Measurements from ENCODE around the gene BRD3OS. TPM values are rescaled to one million over a fixed set of nuclear protein-coding genes. Genes with fewer than 3 reads are reported as not detected.

The BRD3OS gene
- total and polyA plus RNA-seq, 2 experiments from 2014 or later: 9.2 to 16.0 TPM

DNA sequence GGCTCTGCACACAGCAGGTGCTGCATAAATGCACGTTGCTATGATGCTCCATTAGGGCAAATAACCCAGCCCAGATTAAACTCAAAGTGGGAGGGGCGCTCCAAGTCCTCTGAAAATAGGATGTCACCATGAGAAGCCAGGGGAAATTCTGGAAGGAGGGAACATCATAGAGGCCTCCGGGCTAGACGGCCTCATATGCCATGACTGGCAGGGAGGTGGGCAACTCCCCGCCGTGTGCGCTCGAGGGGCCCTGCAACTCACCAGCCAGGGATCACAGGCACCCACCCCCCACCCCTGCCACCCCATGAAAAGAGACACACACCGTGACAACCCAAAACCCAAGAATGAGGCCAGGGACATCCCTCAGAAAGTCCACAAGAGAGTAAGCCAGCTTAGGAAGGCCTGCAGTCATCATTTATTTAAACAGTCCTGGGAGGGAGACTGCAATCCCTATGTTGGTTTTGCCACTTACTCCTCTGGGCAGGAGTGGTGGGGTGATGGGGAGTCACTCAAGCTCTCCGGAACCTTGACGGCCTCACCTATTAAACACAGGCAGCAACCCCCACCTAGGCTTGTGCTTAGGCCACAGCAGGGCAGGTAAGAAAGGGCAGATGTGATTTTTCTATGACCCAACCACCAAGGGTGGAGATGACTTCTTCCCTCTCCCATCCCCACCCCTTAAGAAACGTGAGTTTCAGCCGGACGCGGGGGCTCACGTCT lies 37.2 kb upstream of the BRD3OS start:
- H3K27ac Mint-ChIP-seq: no peak overlapping the region
- H3K4me2 ChIP-seq: no peak overlapping the region

More for the DNA sequence above, 37.2 kb upstream of the BRD3OS start:
- no peaks in the 10 kb centered on the region for H3K9me3 Mint-ChIP-seq
- Histone ChIP-seq H3K27me3 (ENCODE audit: insufficient read depth) (no peaks in the 10 kb centered on the region), H3K36me3 (ENCODE audit: insufficient read depth) (no peaks in the 10 kb centered on the region), H3F3A (replicated peaks; ENCODE audit: low read depth) (0 out of 2 replicates have a peak, but pooled peaks cover 4% of the 10 kb centered on the region), H2AFZ (no peak overlapping the region), H4K20me1 (replicated peaks; ENCODE audit: insufficient read depth) (peaks cover 3% of the 10 kb centered on the region; the same call in 1 of the 2 replicates), H3K9me2 (ENCODE audit: insufficient read depth) (no peaks in the 10 kb centered on the region), H3K27ac (ENCODE audit: low read depth) (no peak overlapping the region), H3K4me1 (ENCODE audit: insufficient read depth) (peaks cover 7% of the 10 kb centered on the region; the same call in 1 of the 2 replicates), H3K79me2 (replicated peaks; ENCODE audit: insufficient read depth) (peaks cover 80% of the 10 kb centered on the region), H3K4me3 (no peak overlapping the region)
- no peak for TF ChIP-seq EZH2 (IDR thresholded peaks at IDR 0.05; ENCODE audit: low read depth, unreplicated experiment)
- TF ChIP-seq, protein P1, sequence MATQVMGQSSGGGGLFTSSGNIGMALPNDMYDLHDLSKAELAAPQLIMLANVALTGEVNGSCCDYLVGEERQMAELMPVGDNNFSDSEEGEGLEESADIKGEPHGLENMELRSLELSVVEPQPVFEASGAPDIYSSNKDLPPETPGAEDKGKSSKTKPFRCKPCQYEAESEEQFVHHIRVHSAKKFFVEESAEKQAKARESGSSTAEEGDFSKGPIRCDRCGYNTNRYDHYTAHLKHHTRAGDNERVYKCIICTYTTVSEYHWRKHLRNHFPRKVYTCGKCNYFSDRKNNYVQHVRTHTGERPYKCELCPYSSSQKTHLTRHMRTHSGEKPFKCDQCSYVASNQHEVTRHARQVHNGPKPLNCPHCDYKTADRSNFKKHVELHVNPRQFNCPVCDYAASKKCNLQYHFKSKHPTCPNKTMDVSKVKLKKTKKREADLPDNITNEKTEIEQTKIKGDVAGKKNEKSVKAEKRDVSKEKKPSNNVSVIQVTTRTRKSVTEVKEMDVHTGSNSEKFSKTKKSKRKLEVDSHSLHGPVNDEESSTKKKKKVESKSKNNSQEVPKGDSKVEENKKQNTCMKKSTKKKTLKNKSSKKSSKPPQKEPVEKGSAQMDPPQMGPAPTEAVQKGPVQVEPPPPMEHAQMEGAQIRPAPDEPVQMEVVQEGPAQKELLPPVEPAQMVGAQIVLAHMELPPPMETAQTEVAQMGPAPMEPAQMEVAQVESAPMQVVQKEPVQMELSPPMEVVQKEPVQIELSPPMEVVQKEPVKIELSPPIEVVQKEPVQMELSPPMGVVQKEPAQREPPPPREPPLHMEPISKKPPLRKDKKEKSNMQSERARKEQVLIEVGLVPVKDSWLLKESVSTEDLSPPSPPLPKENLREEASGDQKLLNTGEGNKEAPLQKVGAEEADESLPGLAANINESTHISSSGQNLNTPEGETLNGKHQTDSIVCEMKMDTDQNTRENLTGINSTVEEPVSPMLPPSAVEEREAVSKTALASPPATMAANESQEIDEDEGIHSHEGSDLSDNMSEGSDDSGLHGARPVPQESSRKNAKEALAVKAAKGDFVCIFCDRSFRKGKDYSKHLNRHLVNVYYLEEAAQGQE (IDR thresholded peaks at IDR 0.05; ENCODE audit: unreplicated experiment): no peak
- TF ChIP-seq ZNF114 (CRISPR knock-in tag; IDR thresholded peaks at IDR 0.05): no peak
- TF ChIP-seq, protein P2, sequence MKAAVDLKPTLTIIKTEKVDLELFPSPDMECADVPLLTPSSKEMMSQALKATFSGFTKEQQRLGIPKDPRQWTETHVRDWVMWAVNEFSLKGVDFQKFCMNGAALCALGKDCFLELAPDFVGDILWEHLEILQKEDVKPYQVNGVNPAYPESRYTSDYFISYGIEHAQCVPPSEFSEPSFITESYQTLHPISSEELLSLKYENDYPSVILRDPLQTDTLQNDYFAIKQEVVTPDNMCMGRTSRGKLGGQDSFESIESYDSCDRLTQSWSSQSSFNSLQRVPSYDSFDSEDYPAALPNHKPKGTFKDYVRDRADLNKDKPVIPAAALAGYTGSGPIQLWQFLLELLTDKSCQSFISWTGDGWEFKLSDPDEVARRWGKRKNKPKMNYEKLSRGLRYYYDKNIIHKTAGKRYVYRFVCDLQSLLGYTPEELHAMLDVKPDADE (IDR thresholded peaks at IDR 0.05): no peak
- no peak for TF ChIP-seq JUNB (IDR thresholded peaks at IDR 0.05; ENCODE audit: unreplicated experiment)
- TF ChIP-seq, protein P3, sequence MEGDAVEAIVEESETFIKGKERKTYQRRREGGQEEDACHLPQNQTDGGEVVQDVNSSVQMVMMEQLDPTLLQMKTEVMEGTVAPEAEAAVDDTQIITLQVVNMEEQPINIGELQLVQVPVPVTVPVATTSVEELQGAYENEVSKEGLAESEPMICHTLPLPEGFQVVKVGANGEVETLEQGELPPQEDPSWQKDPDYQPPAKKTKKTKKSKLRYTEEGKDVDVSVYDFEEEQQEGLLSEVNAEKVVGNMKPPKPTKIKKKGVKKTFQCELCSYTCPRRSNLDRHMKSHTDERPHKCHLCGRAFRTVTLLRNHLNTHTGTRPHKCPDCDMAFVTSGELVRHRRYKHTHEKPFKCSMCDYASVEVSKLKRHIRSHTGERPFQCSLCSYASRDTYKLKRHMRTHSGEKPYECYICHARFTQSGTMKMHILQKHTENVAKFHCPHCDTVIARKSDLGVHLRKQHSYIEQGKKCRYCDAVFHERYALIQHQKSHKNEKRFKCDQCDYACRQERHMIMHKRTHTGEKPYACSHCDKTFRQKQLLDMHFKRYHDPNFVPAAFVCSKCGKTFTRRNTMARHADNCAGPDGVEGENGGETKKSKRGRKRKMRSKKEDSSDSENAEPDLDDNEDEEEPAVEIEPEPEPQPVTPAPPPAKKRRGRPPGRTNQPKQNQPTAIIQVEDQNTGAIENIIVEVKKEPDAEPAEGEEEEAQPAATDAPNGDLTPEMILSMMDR (conservative IDR thresholded peaks at IDR 0.05; ENCODE audit: low read depth in 2 of 2): no peak
- TF ChIP-seq CREB1 (CRISPR knock-in tag; IDR thresholded peaks at IDR 0.05; ENCODE audit: low read depth): no peak
- TF ChIP-seq ZNF331 (CRISPR knock-in tag; IDR thresholded peaks at IDR 0.05; ENCODE audit: low read depth): no peak
- no peak for TF ChIP-seq EZH2phosphoT487 (IDR thresholded peaks at IDR 0.05; ENCODE audit: unreplicated experiment)
- TF ChIP-seq STAT1 (IDR thresholded peaks at IDR 0.05; ENCODE audit: unreplicated experiment): no peak
- TF ChIP-seq NANOG (IDR thresholded peaks at IDR 0.05; ENCODE audit: borderline replicate concordance): no peak
- TF ChIP-seq POLR2AphosphoS5 (IDR thresholded peaks at IDR 0.05; ENCODE audit: low read depth): no peak
- TF ChIP-seq, protein P4, sequence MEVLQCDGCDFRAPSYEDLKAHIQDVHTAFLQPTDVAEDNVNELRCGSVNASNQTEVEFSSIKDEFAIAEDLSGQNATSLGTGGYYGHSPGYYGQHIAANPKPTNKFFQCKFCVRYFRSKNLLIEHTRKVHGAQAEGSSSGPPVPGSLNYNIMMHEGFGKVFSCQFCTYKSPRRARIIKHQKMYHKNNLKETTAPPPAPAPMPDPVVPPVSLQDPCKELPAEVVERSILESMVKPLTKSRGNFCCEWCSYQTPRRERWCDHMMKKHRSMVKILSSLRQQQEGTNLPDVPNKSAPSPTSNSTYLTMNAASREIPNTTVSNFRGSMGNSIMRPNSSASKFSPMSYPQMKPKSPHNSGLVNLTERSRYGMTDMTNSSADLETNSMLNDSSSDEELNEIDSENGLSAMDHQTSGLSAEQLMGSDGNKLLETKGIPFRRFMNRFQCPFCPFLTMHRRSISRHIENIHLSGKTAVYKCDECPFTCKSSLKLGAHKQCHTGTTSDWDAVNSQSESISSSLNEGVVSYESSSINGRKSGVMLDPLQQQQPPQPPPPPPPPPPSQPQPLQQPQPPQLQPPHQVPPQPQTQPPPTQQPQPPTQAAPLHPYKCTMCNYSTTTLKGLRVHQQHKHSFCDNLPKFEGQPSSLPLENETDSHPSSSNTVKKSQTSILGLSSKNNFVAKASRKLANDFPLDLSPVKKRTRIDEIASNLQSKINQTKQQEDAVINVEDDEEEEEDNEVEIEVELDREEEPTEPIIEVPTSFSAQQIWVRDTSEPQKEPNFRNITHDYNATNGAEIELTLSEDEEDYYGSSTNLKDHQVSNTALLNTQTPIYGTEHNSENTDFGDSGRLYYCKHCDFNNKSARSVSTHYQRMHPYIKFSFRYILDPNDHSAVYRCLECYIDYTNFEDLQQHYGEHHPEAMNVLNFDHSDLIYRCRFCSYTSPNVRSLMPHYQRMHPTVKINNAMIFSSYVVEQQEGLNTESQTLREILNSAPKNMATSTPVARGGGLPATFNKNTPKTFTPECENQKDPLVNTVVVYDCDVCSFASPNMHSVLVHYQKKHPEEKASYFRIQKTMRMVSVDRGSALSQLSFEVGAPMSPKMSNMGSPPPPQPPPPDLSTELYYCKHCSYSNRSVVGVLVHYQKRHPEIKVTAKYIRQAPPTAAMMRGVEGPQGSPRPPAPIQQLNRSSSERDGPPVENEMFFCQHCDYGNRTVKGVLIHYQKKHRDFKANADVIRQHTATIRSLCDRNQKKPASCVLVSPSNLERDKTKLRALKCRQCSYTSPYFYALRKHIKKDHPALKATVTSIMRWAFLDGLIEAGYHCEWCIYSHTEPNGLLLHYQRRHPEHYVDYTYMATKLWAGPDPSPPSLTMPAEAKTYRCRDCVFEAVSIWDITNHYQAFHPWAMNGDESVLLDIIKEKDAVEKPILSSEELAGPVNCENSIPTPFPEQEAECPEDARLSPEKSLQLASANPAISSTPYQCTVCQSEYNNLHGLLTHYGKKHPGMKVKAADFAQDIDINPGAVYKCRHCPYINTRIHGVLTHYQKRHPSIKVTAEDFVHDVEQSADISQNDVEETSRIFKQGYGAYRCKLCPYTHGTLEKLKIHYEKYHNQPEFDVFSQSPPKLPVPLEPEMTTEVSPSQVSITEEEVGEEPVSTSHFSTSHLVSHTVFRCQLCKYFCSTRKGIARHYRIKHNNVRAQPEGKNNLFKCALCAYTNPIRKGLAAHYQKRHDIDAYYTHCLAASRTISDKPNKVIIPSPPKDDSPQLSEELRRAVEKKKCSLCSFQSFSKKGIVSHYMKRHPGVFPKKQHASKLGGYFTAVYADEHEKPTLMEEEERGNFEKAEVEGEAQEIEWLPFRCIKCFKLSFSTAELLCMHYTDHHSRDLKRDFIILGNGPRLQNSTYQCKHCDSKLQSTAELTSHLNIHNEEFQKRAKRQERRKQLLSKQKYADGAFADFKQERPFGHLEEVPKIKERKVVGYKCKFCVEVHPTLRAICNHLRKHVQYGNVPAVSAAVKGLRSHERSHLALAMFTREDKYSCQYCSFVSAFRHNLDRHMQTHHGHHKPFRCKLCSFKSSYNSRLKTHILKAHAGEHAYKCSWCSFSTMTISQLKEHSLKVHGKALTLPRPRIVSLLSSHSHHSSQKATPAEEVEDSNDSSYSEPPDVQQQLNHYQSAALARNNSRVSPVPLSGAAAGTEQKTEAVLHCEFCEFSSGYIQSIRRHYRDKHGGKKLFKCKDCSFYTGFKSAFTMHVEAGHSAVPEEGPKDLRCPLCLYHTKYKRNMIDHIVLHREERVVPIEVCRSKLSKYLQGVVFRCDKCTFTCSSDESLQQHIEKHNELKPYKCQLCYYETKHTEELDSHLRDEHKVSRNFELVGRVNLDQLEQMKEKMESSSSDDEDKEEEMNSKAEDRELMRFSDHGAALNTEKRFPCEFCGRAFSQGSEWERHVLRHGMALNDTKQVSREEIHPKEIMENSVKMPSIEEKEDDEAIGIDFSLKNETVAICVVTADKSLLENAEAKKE (CRISPR knock-in tag; IDR thresholded peaks at IDR 0.05): no peak
- peaks cover 36% of the 10 kb centered on the region for H3K4me1 Mint-ChIP-seq
- H3K36me3 Mint-ChIP-seq (ENCODE audit: low read depth): no peaks in the 10 kb centered on the region; the same call in 2 of the 3 replicates
- peaks cover 7% of the 10 kb centered on the region for H3K27me3 Mint-ChIP-seq (ENCODE audit: insufficient read depth, low read depth, poor library complexity)
- H3K4me3 Mint-ChIP-seq: no peak overlapping the region
- DNase-seq (ENCODE audit: low spot score): no peak
- ATAC-seq: no peak
